ENCODE results near the gene CACNA1D. TPM values are rescaled to one million over a fixed set of nuclear protein-coding genes. Genes with fewer than 3 reads are reported as not detected.
"Not testable (repeated sequence)": the region's sequence is repeated elsewhere in the genome, so short reads cannot be mapped to it uniquely, and the experiment has no call there.

CACNA1D gene
- total RNA-seq, 4 donors from 2014 or later = 5.7 to 38.2 (median 20.0) TPM

DNA sequence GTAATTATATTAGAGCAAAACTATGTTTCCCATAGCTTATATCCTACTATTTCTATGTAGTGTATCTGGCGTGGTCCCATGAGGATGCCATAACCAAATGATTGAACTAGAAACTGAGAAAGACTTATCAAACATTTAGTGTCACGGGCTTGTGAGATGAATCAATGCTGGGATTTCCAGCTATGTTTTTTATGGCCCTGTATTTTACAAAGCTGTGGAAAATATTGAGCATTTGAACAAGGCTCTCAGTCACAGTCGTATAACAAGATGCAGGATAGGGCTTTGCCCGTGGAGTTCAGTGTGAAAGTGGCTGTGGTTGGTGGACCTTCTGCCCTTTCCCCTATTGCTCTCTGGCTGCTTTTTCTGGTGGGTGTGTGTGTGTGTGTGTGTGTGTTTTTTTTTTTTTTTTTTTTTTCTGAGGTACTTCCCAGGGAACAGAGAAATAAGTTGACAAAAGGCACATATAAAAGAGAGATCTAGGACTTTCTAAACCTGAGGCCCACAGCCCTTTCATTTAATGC is 60.7 kb downstream of the CACNA1D start:
- 38 to 40% methylated on average over 4 of the region's 4 CpGs for WGBS, 2 donors
- H3K27me3 ChIP-seq = no peaks in the 10 kb centered on the region
- no peak for TF ChIP-seq POLR2A (IDR thresholded peaks at IDR 0.05)
- TF ChIP-seq EP300 (IDR thresholded peaks at IDR 0.05) = no peak
- TF ChIP-seq, protein P1, sequence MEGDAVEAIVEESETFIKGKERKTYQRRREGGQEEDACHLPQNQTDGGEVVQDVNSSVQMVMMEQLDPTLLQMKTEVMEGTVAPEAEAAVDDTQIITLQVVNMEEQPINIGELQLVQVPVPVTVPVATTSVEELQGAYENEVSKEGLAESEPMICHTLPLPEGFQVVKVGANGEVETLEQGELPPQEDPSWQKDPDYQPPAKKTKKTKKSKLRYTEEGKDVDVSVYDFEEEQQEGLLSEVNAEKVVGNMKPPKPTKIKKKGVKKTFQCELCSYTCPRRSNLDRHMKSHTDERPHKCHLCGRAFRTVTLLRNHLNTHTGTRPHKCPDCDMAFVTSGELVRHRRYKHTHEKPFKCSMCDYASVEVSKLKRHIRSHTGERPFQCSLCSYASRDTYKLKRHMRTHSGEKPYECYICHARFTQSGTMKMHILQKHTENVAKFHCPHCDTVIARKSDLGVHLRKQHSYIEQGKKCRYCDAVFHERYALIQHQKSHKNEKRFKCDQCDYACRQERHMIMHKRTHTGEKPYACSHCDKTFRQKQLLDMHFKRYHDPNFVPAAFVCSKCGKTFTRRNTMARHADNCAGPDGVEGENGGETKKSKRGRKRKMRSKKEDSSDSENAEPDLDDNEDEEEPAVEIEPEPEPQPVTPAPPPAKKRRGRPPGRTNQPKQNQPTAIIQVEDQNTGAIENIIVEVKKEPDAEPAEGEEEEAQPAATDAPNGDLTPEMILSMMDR (IDR thresholded peaks at IDR 0.05) = no peak
- peaks cover 0 to 5% (median 0%) of the 10 kb centered on the region in 4 donors for H3K4me1 ChIP-seq
- H3K4me3 ChIP-seq = no peak overlapping the region
- H3K9me3 ChIP-seq = peaks cover 0 to 8% (median 0%) of the 10 kb centered on the region in 4 donors
- no peak for DNase-seq (ENCODE audit: low spot score in 2 of 2)
- no peaks in the 10 kb centered on the region for H3K36me3 ChIP-seq
- H3K27ac ChIP-seq = no peak overlapping the region

DNA sequence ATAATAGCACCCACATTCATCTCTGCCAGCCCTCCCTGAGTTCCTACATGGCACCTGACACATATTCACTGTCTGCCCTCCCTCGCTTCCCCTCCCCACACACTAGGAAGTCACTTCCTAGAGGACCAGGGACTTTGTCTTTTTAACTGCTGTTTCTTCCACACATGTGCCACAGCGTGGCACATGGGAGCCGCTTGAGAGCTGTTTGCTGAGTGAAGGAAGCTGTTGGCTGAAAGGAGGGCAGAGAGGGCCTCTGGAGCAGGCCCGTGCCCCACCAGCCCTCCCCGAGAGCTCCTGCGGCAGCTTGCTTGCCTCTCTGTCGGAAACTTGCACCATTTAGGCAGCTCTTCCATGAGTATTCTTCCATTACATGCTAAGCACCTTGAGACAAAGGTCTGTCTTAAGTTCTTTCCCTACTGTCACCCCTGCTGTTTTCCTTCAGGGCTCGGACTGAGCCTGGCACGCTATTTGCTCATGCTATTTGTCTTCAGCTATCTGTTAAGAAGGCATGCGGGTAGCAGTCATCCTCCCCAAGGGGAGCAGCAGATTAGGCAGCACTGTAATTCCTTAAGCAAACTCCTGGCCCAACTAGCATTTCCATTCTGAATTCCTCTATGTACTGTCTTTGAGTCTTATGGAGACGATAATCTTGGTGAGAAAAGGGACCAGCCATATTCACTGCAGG is 72.2 kb downstream of the CACNA1D start:
- Histone ChIP-seq H3K9me3 (no peaks in the 10 kb centered on the region), H3K27ac (no peak overlapping the region), H3K36me3 (no peaks in the 10 kb centered on the region), H3K27me3 (no peaks in the 10 kb centered on the region), H3K4me3 (no peak overlapping the region), H3K4me1 (peaks cover 0 to 10% (median 0%) of the 10 kb centered on the region in 4 donors)
- no peak for TF ChIP-seq EP300 (IDR thresholded peaks at IDR 0.05)
- TF ChIP-seq, protein P1 (IDR thresholded peaks at IDR 0.05) = no peak
- TF ChIP-seq POLR2A (IDR thresholded peaks at IDR 0.05) = no peak
- 75 to 84% methylated on average over 11 of the region's 11 CpGs for WGBS, 2 donors
- no peak for DNase-seq (ENCODE audit: low spot score in 2 of 2)

DNA sequence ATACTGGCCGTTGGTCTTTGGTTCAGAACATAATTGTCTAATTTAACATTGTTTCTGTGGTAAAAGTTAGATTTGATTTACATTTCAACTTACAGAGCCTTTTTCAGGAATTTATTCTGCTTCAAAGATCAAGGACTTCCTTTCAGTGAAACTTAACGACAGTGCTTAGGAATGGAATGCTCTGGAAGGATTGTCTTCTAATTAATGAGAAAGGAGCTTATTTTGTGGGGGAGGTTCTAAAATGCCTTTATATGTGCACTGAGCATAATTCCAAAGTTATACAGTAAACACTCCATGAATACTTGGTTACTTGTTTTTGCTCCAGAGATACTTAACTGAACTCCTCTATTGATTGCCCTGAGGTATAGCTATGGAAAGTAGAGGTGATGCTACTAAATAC is 75.7 kb downstream of the CACNA1D start:
- no peaks in the 10 kb centered on the region for H3K27me3 ChIP-seq
- no peak overlapping the region for H3K27ac ChIP-seq
- no peaks in the 10 kb centered on the region for H3K9me3 ChIP-seq
- TF ChIP-seq POLR2A (IDR thresholded peaks at IDR 0.05) (no peak), EP300 (IDR thresholded peaks at IDR 0.05) (no peak)
- TF ChIP-seq, protein P1 (IDR thresholded peaks at IDR 0.05) = no peak
- H3K4me3 ChIP-seq = no peak overlapping the region
- peaks cover 0 to 10% (median 0%) of the 10 kb centered on the region in 4 donors for H3K4me1 ChIP-seq
- no peaks in the 10 kb centered on the region for H3K36me3 ChIP-seq
- no peak for DNase-seq (ENCODE audit: low spot score in 2 of 2)
- WGBS, 2 donors = 25 to 30% methylated on average over 2 of the region's 2 CpGs

DNA sequence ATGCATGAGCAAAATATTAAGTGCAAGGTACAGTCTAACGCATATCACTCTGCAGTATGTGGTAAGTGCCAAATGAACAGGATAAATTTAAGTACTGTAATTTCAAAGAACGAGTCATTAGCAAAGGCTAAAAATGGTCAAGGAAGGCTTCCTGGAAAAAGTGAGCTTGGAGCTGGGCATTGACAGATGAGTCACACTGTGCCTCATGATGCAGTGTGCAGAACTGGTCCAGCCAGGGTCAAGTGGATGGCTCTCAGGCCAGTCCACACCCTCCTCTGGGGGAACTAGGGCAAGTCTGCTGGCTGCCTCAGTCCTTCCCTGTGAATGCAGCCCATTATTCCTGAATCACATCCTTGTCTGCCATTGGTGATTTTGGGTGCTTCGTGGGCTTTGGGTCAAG is 76.3 kb downstream of the CACNA1D start:
- no peak for DNase-seq (ENCODE audit: low spot score in 2 of 2)
- no peak overlapping the region for H3K4me3 ChIP-seq
- peaks cover 0 to 10% (median 0%) of the 10 kb centered on the region in 4 donors for H3K4me1 ChIP-seq
- TF ChIP-seq POLR2A (IDR thresholded peaks at IDR 0.05) (no peak), EP300 (IDR thresholded peaks at IDR 0.05) (no peak)
- TF ChIP-seq, protein P1 (IDR thresholded peaks at IDR 0.05) = no peak
- H3K27ac ChIP-seq = no peak overlapping the region
- H3K36me3 ChIP-seq = no peaks in the 10 kb centered on the region
- whole genome bisulfite sequencing, 2 donors = 55 to 63% methylated on average over 3 of the region's 3 CpGs
- no peaks in the 10 kb centered on the region for H3K9me3 ChIP-seq
- no peaks in the 10 kb centered on the region for H3K27me3 ChIP-seq

DNA sequence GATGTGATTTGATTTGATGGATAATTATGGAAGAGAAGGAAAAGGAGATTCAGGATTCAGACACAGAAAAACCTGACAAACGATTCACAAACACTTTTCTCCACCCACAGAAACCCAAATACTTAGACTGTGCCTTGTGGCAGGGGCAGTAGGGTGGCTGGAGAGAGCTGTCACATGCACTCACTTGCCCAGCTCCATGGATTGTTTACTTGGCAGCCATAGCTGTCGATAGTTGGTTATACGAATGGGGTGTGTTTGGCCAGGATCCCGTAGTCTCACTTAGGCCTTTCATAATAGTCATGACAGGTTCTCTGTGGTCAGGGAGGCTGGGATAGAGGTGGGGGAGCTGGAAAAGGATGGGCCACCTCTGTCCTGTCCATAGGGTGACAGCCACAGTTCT is 76.9 kb downstream of the CACNA1D start:
- Histone ChIP-seq H3K9me3 (no peaks in the 10 kb centered on the region), H3K4me1 (peaks cover 0 to 10% (median 0%) of the 10 kb centered on the region in 4 donors), H3K36me3 (no peaks in the 10 kb centered on the region), H3K27ac (no peak overlapping the region), H3K27me3 (no peaks in the 10 kb centered on the region), H3K4me3 (no peak overlapping the region)
- 52 to 82% methylated on average over 4 of the region's 4 CpGs for WGBS, 2 donors
- TF ChIP-seq EP300 (IDR thresholded peaks at IDR 0.05) = no peak
- TF ChIP-seq, protein P1 (IDR thresholded peaks at IDR 0.05) = no peak
- no peak for TF ChIP-seq POLR2A (IDR thresholded peaks at IDR 0.05)
- DNase-seq (ENCODE audit: low spot score in 2 of 2) = no peak

DNA sequence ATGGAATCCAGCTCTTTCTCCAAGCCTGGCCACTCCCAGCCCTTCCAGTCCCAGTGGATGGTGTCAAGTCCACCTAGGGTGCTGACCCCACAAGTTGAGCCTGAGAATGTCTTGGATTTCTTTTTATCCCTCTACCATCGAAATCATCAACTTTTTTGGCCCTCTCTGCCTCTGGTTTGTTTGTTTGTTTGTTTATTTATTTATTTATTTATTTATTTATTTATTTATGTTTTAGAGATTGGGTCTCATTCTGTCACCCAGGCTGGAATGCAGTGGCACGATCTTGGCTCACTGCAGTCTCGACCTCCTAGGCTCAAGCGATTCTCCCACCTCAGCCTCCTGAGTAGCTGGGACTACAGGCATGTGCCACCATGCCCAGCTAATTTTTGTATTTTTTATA is 77.8 kb downstream of the CACNA1D start:
- not testable (repeated sequence) for DNase-seq (ENCODE audit: low spot score in 2 of 2); H3K4me1 ChIP-seq; H3K9me3 ChIP-seq; H3K36me3 ChIP-seq; H3K27ac ChIP-seq; H3K27me3 ChIP-seq; H3K4me3 ChIP-seq
- 91 to 95% methylated on average over 4 of the region's 4 CpGs for WGBS, 2 donors
